HT1080 (cell line): ENCODE data around the gene MAPRE3. TPM values are rescaled to one million over a fixed set of nuclear protein-coding genes. Genes with fewer than 3 reads are reported as not detected.

ENCODE experiments used
- DNase-seq: peaks from one replicate; pipeline ENCODE4 v3.0.0-alpha.2; 2015; ENCODE audit warnings: low read depth
- total RNA-seq: library from RNA; depleted of rRNA; stranded (reverse); fragments of >200 nt; shearing (Covaris generic); gene quantifications from 2 replicates; pipeline ENCODE4 v1.2.3, GENCODE V29; 2014

The MAPRE3 gene
- total RNA-seq, 1 experiment from 2014 or later = 5.4 TPM

DNA sequence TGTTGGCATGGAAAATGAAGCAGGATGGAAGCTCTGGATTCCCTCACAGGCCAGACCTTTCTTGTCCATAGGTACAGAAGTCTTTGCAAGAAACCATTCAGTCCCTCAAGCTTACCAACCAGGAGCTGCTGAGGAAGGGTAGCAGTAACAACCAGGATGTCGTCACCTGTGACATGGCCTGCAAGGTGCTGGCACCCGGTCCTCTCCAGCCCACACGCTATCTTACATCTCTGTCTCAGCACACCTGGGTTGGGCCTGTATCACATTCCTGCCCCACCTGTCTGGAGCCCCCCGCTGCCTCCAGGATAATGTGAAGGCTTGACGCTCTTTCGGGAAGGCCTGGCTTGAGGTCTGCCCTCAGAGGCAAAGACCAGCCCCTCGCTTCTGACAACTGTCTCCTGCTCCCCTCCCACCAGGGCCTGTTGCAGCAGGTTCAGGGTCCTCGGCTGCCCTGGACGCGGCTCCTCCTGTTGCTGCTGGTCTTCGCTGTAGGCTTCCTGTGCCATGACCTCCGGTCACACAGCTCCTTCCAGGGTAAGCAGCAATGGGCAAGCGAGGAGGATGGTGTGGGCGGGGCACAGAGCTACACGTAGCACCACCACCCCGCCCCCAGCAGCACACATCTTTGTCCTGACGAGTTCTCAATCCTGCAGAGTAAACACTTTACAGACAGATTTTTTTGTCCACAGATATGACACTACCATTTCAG lies 68.3 kb downstream of the MAPRE3 start:
- DNase-seq = no peak

DNA sequence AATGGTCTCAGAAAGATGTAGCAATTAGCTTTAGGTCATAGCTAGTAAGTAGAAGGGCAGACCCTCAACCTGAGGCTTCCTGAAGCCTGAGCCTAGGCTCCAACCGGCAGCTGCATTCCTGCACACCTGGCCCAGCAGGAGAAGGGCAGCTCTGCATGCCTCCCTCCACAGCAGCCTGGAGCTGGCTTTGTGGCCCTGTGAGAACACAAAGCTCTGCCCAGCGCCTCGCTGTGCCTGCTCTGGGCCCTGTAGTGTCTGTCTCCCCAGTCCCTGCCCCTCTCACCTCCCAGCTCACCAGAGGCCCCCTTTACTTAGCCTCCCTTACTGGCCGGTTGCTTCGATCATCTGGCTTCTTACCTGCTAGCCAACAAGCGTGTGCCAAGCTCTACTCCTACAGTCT lies 69.0 kb downstream of the MAPRE3 start:
- DNase-seq = no peak

DNA sequence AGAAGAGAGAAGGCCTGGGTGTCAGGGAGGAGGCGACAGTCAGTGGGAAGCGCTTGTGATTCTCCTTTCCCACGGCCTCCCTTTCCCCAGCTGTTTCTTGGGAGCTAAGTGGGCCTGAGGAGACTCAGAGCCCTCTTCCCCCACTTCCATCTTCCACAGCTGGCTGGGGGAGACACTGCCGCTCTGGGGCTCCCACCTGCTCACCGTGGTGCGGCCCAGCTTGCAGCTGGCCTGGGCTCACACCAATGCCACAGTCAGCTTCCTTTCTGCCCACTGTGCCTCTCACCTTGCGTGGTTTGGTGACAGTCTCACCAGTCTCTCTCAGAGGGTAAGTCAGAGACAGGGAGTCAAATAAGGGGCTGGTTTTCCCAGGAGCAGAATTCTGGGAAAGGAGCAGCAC lies 69.4 kb downstream of the MAPRE3 start:
- no peak for DNase-seq

DNA sequence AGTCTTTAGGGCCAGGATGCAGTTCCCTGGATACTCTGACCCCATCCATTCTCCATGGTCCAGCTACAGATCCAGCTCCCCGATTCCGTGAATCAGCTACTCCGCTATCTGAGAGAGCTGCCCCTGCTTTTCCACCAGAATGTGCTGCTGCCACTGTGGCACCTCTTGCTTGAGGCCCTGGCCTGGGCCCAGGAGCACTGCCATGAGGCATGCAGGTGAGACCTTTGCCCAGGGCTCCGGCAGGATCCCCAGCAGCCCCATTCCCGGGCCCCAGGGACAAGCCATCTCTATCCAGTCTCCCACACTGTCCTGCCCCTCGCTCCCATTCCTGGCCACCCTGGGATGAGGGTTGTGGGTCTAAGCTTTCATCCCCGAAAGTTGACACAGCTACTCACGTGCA lies 69.8 kb downstream of the MAPRE3 start:
- DNase-seq = no peak

DNA sequence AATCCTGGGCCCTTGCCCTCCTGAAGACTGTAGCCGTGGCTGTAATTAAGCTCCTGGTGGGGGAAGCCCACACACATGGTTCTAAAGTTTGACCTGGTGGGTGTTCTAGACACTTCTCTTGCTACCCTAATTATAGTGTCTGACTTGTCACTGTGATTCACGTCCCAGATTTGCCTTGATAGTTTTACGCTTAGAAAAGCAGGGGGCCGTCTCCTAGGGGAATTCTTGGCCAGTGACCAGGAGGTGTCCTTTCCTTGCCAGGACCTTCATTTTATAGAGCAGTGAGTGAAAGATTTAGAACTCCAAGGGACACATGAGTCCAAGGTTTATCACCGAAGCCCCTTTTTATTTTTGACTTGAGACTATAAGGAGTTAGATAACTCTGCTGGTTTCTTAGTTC lies 71.3 kb downstream of the MAPRE3 start:
- DNase-seq = no peak

DNA sequence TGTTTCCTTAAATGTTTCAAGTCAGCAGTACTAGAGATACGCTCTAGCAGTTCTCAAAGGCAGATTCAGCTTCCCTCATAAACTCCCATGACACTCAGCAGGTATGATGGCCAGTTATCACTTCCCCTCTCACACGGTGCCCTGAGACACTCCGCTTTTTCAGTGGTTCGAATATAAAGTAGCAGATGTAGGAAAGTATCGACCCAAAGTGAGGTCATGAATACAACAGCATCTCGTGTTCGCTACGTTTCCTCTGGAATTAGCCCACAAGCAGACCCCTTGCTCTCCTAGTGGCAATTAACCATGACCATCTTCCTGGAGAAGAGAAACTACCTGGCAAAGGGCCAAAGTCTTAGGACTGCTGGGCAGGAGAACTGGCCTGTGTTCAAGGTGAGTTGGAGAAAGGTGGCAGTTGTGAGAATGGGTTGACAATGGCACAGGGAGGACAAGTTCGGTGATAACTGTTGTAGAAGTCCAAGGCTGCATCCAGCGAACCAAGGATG lies 71.8 kb downstream of the MAPRE3 start:
- DNase-seq = no peak

DNA sequence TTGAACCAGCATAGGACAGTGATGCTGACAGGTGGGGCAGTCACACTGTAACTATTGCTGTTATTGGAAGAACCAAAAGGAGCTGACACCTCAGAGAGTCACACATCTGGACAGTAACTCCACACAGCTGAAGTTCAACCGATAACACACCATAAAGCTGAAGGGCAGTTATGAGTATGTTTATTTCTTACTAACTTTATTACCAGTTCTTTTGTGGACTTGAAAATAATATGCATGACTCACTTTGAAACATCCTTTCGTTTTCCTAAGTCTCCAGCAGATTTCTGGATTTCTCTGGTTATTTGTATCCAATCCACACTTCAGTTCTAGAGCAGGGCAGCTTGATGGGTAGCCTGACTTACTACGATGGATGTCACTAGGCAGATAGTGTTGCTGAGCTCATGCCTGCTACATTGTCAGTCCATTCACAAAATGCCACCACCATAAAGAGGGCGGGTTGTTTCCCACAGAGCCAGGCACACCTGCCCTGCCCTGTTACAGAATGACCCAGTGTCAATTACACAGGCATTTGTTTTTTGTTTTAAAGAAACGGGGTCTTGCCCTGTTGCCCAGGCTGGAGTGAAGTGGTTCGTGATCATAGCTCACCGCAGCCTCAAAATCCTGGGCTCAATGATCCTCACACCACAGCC lies 72.7 kb downstream of the MAPRE3 start:
- DNase-seq = no peak

DNA sequence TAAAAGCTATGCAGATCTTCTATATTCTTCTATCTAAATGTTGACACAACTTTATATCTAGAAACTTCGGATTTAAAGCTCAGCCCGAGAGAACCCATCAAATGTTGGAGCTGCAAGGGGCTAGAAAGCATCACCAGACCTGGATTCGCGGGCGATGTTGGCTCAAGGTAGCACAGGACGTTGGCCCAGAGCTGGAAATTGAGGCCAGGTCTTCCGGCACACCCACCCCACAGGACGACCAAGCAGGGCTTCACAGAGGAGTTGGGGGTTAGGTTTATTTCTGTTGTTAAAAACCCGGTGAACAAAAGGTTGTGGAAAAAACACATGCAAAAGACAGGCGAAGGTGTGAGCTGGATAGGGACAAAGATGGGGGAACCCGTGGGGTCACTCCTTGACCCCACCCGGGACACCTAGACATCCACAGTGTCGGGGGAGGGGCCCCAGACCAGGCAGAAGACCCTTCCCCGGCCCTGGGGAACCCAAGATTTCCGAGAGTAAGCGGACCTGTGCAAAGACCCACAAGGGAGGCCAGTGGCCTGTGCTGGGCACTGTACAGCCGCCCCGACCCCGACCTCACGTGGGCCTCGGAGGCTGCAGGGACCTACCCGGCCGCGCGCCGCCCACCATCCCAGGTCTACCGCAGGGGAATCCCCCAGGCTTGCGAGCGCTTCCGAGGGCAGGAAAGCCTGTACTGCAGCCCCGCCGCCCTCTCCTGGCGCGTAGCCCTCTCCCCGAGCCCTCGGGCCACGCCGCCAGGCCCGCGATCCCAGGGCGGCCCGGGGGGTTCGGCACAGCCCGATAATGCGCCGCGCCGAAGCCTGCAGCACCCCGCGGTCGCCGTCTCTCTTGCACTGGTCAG lies 79.2 kb downstream of the MAPRE3 start:
- no peak for DNase-seq

DNA sequence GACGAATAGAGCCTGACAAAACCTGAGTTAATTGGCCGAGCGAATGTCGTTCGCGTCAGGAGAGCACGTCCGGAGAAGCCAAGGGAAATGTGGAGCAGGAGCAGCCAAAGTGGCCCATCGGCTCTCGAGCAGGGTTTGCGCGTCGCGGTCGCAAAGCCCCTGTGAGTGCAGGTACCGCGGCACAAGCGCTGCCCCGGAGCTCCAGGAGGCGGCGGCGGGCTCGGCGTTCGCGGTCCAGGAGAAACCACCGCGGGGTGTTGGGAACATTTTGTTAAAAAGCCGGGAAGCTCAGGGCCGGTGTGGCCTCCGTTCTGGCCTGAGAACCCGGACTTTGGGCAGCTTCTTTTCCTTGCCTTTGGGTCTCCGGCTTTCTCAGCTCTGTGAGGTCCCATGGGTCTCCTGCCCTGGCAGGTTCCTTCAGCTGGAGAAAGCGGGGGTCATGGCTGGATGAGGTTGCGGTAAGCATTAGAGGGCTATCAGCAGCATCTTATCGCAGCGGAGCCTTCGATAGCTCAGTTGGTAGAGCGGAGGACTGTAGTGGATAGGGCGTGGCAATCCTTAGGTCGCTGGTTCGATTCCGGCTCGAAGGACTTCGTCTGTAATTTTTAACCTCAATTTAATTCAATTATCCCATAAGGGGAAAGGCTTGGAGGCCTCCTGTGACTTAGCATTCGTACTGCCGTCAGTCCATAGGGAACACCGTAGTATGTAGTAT lies 80.0 kb downstream of the MAPRE3 start:
- peak; percentile 94 for DNase-seq

DNA sequence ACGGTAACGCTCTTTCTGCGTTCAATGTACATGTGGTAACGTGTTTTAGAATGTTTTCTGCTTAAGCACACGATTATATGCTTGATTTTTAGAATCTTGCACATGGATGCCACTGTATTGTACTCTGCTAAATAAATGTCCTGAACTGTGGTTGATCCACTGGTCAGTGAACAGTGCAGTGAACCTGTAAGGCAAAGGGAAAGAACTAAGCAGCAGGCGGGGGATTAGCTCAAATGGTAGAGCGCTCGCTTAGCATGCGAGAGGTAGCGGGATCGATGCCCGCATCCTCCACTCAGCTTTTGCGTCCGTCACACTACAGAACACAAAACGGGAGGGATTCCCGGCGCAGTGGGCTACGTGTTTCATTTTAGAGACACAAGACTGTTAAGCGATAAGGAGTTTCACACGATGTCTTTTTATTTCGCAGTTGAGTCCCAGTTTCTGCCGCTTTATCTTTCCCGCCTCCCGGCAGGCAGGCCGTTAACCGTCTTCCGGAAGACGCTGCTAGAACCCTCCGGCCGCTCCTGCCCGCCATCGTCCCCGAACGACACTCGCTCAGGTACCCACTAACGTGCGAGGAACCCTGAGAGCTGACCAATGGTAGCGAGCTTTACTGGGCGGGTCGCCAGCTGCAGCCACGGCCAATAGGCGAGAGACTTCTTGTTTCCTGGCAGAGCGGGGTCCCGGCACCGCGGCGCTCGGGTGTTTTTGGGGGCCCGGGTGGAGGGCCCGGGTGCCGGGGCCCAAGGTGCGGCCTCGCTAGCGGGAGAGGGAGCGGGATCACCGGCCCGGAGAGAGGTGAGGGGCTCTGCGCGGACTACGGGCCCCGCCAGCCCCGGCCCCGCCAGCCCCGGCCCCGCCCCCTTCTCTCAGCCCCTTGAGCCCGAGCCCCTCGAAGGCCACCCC lies 80.8 kb downstream of the MAPRE3 start, which contains the start of gene AGBL5:
Gene AGBL5 (plus strand): TSS at position 673 of the 906 bp plus-strand sequence. CDS start 1,291 bp downstream, outside the sequence.
- DNase-seq = peak; percentile 94

DNA sequence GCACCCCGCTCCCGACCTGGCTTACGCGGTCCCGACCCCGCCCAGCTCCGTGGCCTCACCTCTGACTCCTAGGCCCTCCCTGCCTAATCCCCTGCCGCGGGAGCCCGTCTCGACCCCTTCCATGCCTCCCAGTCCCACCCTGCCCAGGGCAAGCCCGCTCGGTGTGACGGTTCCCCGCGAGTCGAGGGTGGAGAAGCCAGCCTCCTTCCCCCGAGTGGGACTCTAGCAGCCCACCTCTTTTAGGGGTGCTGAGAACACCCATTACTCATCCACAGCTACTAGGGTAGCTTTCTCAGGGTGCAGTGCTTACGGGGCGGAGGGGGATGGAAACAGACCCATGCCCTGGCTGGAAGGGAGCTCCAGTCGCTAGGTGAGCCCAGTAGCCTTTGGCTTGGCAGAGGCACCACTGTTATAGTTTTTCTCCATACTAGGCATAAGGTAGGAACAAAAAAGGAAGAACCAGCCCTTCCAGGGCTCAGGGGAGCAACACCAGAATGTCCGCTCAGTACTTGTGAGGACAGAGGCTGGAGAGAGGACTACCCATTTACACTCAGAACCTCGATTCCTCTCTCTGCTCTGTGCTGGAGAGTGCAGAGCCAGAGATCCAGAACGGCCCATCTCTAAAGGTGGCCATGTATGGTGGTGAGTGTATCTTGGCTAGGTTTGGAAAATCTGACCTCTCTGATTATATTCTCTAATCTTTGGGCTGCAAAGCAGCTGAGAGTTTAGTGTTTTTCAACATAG lies 81.6 kb downstream of the MAPRE3 start:
- DNase-seq = peak; percentile 17

DNA sequence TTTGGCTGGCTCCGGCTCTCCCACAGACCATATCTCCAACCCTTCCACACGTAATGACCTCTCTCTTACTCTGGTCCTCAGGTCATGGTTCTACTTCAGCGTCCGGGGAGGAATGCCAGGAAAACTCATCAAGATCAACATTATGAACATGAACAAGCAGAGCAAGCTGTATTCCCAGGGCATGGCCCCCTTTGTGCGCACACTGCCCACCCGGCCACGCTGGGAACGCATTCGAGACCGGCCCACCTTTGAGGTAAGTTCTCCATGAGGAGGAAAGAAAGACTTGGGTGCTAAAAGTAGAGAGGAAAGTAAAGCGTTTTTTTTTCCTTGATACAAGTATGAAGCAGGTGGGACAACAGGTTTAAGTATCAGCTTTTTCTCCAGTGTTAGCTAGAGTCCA lies 82.9 kb downstream of the MAPRE3 start:
- DNase-seq = no peak

DNA sequence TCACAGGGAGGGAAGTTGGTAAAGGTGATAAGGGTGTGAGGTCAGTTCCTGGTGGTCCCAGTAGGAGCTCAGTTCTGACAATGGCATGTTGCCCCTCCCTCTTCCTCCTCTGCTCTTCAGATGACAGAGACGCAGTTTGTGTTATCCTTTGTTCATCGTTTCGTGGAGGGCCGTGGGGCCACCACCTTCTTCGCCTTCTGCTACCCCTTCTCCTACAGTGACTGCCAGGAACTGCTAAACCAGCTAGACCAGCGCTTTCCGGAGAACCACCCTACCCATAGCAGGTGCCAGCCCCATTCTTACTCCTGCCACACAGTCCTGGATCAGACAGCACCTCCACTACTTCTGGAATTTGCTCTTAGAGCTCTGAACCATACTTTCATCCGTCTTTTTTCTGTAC lies 83.3 kb downstream of the MAPRE3 start:
- no peak for DNase-seq

DNA sequence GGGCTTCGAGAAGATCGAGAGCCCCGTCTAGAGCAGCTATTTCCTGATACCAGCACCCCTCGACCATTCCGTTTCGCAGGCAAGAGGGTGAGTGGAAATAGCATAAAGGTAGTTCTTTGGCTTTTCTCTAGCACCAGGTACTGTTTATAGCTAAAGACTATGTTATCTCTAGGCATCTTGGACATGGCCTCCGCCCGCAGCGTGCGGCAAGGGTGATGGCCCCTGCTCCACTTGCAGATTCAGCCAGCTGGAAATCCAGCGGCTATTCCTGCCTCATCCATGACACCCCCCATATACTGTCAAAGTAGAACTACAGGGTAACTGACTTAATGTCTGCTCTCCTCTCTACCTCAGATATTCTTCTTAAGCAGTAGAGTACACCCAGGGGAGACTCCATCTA lies 84.3 kb downstream of the MAPRE3 start:
- DNase-seq = no peak

DNA sequence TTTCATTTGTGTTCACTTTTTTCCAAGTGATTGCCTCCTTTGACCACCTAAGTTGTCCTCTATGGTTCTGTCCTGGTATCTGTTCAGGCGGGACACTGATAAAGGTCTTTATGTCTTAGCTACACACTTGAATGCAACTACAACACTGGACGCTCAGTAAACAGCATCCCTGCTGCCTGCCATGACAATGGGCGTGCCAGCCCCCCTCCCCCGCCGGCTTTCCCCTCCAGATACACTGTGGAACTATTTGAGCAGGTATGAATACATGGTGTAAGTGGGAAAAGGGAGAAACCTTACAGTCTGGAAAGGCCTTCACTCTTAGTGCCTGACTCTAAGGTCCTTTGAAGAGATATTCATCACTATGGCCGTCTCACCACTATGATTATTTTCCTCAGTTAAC lies 86.7 kb downstream of the MAPRE3 start:
- DNase-seq = no peak

DNA sequence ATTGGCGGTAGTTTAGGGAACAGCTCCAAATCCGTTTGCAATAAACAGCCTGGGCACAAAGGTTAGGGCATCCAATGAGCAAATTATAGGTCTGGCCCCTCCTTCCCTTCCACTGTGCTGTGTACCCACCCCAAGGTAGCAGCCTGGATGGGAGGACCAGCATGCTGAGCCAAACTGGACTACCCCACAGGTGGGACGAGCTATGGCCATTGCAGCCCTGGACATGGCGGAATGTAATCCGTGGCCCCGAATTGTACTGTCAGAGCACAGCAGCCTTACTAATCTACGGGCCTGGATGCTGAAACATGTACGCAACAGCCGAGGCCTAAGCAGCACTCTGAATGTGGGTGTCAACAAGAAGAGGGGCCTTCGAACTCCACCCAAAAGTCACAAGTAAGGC lies 87.8 kb downstream of the MAPRE3 start:
- DNase-seq = no peak

DNA sequence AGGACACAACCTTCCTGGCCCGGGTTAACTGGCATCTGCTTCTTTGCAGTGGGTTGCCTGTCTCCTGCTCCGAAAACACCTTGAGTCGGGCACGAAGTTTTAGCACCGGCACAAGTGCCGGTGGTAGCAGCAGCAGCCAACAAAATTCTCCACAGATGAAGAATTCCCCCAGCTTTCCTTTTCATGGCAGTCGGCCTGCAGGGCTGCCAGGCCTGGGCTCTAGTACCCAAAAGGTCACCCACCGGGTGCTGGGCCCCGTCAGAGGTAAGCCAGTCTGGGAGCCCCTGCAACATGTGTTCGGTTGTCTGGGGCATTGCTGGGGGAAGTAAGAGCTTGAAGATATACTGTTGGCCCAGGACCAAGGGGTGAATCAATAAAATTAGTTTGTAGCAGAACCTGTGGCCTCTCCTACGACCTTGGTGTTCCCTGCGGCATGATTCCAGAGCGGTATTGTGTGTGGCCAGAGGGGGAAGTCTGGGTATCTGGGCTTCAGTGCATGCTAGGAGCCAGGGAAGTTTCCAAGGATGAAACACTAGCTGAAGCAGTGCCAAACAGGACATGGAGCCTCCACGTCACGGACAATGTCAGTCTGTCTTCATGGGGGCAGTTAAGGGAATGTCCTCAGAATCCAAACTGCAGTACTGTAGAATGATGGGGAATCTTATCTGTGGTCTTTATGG lies 88.8 kb downstream of the MAPRE3 start:
- no peak for DNase-seq

DNA sequence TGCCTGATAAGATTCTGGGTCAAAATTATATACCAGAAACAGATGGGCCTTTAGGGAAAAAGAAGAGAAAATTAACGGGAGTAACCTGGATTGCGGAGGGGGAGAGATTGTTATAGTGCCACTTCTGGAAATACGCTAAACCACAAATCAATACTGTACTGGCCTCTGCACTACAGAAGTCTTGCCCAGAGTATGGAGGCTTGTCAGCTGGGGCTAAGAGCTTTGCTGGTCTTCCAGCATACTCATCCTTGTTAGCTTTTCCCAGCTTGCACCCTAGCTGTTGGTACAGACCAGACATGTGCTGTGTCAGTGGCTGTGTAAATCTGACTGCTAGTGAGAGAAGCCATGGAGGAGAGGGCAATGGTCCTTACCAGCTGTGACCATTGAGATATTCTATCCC lies 89.9 kb downstream of the MAPRE3 start:
- DNase-seq = no peak

DNA sequence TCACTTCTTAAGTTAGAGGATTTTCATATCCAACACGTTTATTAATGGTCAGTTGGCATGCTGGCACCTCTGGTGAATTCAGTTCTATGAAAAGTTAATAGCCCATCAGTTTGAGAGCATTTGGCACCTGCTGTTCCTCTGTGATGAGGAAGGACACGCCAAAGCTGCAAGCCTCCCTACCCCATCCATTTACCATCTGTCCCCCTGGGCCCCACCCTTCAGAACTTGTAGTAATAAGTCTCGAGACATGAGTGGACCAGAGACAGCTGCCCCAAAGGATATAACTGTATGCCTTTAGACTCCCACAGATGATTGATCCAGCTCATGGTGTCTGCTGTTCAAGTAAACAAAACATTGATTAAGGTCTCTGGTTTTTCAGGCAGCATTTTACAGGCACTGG lies 94.7 kb downstream of the MAPRE3 start:
- no peak for DNase-seq
